IPS-18a (cell line): Measurements from ENCODE around the gene INTS1.

Experiments used
- H3K27ac ChIP-seq: one replicate; pipeline ENCODE4 v1.5.1; 2013; ENCODE audit warnings: low read length
- H3K27me3 ChIP-seq: one replicate; pipeline ENCODE4 v1.6.1; 2013; ENCODE audit warnings: mild to moderate bottlenecking, low read length; ENCODE audit not compliant: control insufficient read depth, insufficient read depth
- H3K36me3 ChIP-seq: one replicate; pipeline ENCODE4 v1.6.1; 2013; ENCODE audit warnings: low read depth, low read length; ENCODE audit not compliant: control insufficient read depth
- H3K4me1 ChIP-seq: one replicate; pipeline ENCODE4 v1.6.1; 2013; ENCODE audit warnings: low read depth, low read length; ENCODE audit not compliant: control insufficient read depth
- H3K4me3 ChIP-seq: one replicate; pipeline ENCODE4 v1.5.1; 2013; ENCODE audit warnings: low read length
- H3K9ac ChIP-seq: one replicate; pipeline ENCODE4 v1.6.1; 2013; ENCODE audit warnings: mild to moderate bottlenecking, low read length, moderate library complexity
- H3K9me3 ChIP-seq: one replicate; pipeline ENCODE4 v1.6.1; 2013; ENCODE audit warnings: low read depth, low read length; ENCODE audit not compliant: control insufficient read depth

The INTS1 gene

GRCh38 chr7:1488016-1488415, 16.2 kb downstream of the INTS1 start:
- Histone ChIP-seq H3K9ac (no peak overlapping the region), H3K4me3 (no peak overlapping the region), H3K27me3 (no peaks in the 10 kb centered on the region), H3K36me3 (peaks cover 68% of the 10 kb centered on the region), H3K27ac (no peak overlapping the region), H3K9me3 (no peaks in the 10 kb centered on the region), H3K4me1 (no peaks in the 10 kb centered on the region)

GRCh38 chr7:1487466-1487865, 16.7 kb downstream of the INTS1 start:
- Histone ChIP-seq H3K9me3 (no peaks in the 10 kb centered on the region), H3K36me3 (peaks cover 72% of the 10 kb centered on the region), H3K4me1 (no peaks in the 10 kb centered on the region), H3K27me3 (no peaks in the 10 kb centered on the region), H3K9ac (no peak overlapping the region), H3K27ac (no peak overlapping the region), H3K4me3 (no peak overlapping the region)

GRCh38 chr7:1486571-1486970, 17.6 kb downstream of the INTS1 start:
- H3K4me3 ChIP-seq = no peak overlapping the region
- H3K36me3 ChIP-seq = peaks cover 72% of the 10 kb centered on the region
- no peak overlapping the region for H3K9ac ChIP-seq
- no peaks in the 10 kb centered on the region for H3K27me3 ChIP-seq
- no peak overlapping the region for H3K27ac ChIP-seq
- H3K9me3 ChIP-seq = no peaks in the 10 kb centered on the region
- H3K4me1 ChIP-seq = no peaks in the 10 kb centered on the region

- Histone ChIP-seq H3K36me3 (peaks cover 65% of the 10 kb centered on the region), H3K27me3 (no peaks in the 10 kb centered on the region), H3K27ac (no peak overlapping the region), H3K9me3 (no peaks in the 10 kb centered on the region), H3K4me3 (no peak overlapping the region), H3K4me1 (no peaks in the 10 kb centered on the region), H3K9ac (no peak overlapping the region)
Observed at GRCh38 chr7:1485156-1485555, 19.0 kb downstream of the INTS1 start.

- Histone ChIP-seq H3K4me1 (no peaks in the 10 kb centered on the region), H3K4me3 (no peak overlapping the region), H3K27me3 (no peaks in the 10 kb centered on the region), H3K27ac (no peak overlapping the region), H3K36me3 (peaks cover 71% of the 10 kb centered on the region), H3K9ac (no peak overlapping the region), H3K9me3 (no peaks in the 10 kb centered on the region)
Observed at GRCh38 chr7:1484569-1484968, 19.6 kb downstream of the INTS1 start.

GRCh38 chr7:1483536-1484505, 20.4 kb downstream of the INTS1 start:
- Histone ChIP-seq H3K27me3 (no peaks in the 10 kb centered on the region), H3K4me3 (no peak overlapping the region), H3K27ac (no peak overlapping the region), H3K36me3 (peaks cover 73% of the 10 kb centered on the region), H3K9ac (no peak overlapping the region), H3K9me3 (no peaks in the 10 kb centered on the region), H3K4me1 (no peaks in the 10 kb centered on the region)

GRCh38 chr7:1483079-1483478, 21.1 kb downstream of the INTS1 start:
- no peaks in the 10 kb centered on the region for H3K27me3 ChIP-seq
- H3K9me3 ChIP-seq = no peaks in the 10 kb centered on the region
- H3K4me3 ChIP-seq = no peak overlapping the region
- H3K4me1 ChIP-seq = no peaks in the 10 kb centered on the region
- peaks cover 76% of the 10 kb centered on the region for H3K36me3 ChIP-seq
- H3K9ac ChIP-seq = no peak overlapping the region
- no peak overlapping the region for H3K27ac ChIP-seq

- Histone ChIP-seq H3K4me3 (no peak overlapping the region), H3K27me3 (no peaks in the 10 kb centered on the region), H3K9ac (no peak overlapping the region), H3K9me3 (no peaks in the 10 kb centered on the region), H3K36me3 (peaks cover 70% of the 10 kb centered on the region), H3K27ac (no peak overlapping the region), H3K4me1 (no peaks in the 10 kb centered on the region)
Observed at GRCh38 chr7:1481300-1481699, 22.9 kb downstream of the INTS1 start.

GRCh38 chr7:1480670-1481069, 23.5 kb downstream of the INTS1 start:
- Histone ChIP-seq H3K4me3 (no peak overlapping the region), H3K9ac (no peak overlapping the region), H3K27me3 (no peaks in the 10 kb centered on the region), H3K36me3 (peaks cover 66% of the 10 kb centered on the region), H3K9me3 (no peaks in the 10 kb centered on the region), H3K4me1 (no peaks in the 10 kb centered on the region), H3K27ac (no peak overlapping the region)

GRCh38 chr7:1479287-1479686, 24.9 kb downstream of the INTS1 start:
- no peaks in the 10 kb centered on the region for H3K27me3 ChIP-seq
- peaks cover 56% of the 10 kb centered on the region for H3K36me3 ChIP-seq
- H3K9ac ChIP-seq = no peak overlapping the region
- H3K9me3 ChIP-seq = no peaks in the 10 kb centered on the region
- H3K4me1 ChIP-seq = no peaks in the 10 kb centered on the region
- H3K27ac ChIP-seq = no peak overlapping the region
- no peak overlapping the region for H3K4me3 ChIP-seq

- Histone ChIP-seq H3K36me3 (peaks cover 48% of the 10 kb centered on the region), H3K9me3 (no peaks in the 10 kb centered on the region), H3K9ac (no peak overlapping the region), H3K4me1 (no peaks in the 10 kb centered on the region), H3K27ac (no peak overlapping the region), H3K27me3 (no peaks in the 10 kb centered on the region), H3K4me3 (no peak overlapping the region)
Observed at GRCh38 chr7:1478480-1478879, 25.7 kb downstream of the INTS1 start.

GRCh38 chr7:1476859-1477258, 27.3 kb downstream of the INTS1 start:
- no peaks in the 10 kb centered on the region for H3K9me3 ChIP-seq
- no peak overlapping the region for H3K4me3 ChIP-seq
- H3K9ac ChIP-seq = no peak overlapping the region
- no peaks in the 10 kb centered on the region for H3K27me3 ChIP-seq
- H3K4me1 ChIP-seq = no peaks in the 10 kb centered on the region
- peaks cover 37% of the 10 kb centered on the region for H3K36me3 ChIP-seq
- H3K27ac ChIP-seq = no peak overlapping the region
